ENCODE results near the gene SH2D6. TPM values are rescaled to one million over a fixed set of nuclear protein-coding genes. Genes with fewer than 3 reads are reported as not detected.

The SH2D6 gene
- total RNA-seq, 4 donors from 2014 or later, result not detected

- intact Hi-C loops (cut with DNase I; ENCODE audit: low total_unique reads), result no loop called here
- WGBS, 2 donors, result 85 to 86% methylated on average over 2 of the region's 2 CpGs
- no peak overlapping the region for H3K4me3 ChIP-seq (ENCODE audit: low read depth, poor library complexity, severe bottlenecking)
- no peak for TF ChIP-seq POLR2A (IDR thresholded peaks at IDR 0.05)
- TF ChIP-seq CTCF (IDR thresholded peaks at IDR 0.05), result no peak
- no peak for DNase-seq (ENCODE audit: low spot score in 2 of 2)
These were observed 30.8 kb upstream of the SH2D6 start for GRCh38 chr2:85387754-85388153.

DNA sequence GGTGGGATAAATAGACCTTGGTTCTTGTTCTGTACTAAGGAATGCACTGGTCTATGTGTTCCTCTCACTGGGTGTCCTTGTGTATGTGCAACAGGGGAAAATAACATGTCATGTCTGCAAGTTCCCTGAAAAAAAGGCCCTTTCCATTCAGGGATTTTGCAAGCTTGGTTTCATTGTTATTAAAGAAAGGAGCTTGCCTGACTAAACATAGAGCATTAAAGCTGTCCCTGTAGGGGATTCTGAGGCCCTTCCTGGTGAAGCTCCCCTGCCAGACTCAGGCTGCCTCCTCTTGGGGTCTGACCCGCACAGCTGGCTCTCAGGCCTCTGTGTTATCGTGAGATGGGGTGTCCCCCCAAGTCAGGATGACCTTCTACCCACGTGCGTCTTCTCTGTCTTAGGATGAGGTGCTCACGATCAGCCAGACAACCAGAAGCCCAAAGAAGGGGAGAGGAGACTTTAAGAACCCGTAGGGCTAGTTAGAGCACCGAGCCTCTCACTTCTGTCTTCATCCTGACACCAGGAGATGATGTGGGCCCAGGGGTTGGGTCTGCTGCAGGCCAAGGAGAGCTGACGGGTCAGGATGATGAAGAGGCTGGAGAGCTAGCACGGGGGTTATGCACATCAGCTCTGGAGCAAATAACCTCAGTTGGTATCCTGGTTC, 29.5 kb upstream of the SH2D6 start:
- TF ChIP-seq POLR2A (IDR thresholded peaks at IDR 0.05) (no peak), CTCF (IDR thresholded peaks at IDR 0.05) (no peak)
- intact Hi-C loops (cut with DNase I; ENCODE audit: low total_unique reads), result no loop called here
- no peak overlapping the region for H3K4me3 ChIP-seq (ENCODE audit: low read depth, poor library complexity, severe bottlenecking)
- DNase-seq (ENCODE audit: low spot score in 2 of 2), result no peak
- WGBS, 2 donors, result 81 to 85% methylated on average over 9 of the region's 9 CpGs

- WGBS, 2 donors, result 79% methylated on average over 11 of the region's 11 CpGs
- intact Hi-C loops (cut with DNase I; ENCODE audit: low total_unique reads), result no loop called here
- TF ChIP-seq CTCF (IDR thresholded peaks at IDR 0.05) (no peak), POLR2A (IDR thresholded peaks at IDR 0.05) (no peak)
- no peak for DNase-seq (ENCODE audit: low spot score in 2 of 2)
- no peak overlapping the region for H3K4me3 ChIP-seq (ENCODE audit: low read depth, poor library complexity, severe bottlenecking)
These were observed 27.4 kb upstream of the SH2D6 start for GRCh38 chr2:85390941-85391669.

GRCh38 chr2:85393836-85394235, 24.7 kb upstream of the SH2D6 start:
- no peak for DNase-seq (ENCODE audit: low spot score in 2 of 2)
- no peak overlapping the region for H3K4me3 ChIP-seq (ENCODE audit: low read depth, poor library complexity, severe bottlenecking)
- TF ChIP-seq POLR2A (IDR thresholded peaks at IDR 0.05), result no peak
- TF ChIP-seq CTCF (IDR thresholded peaks at IDR 0.05), result no peak
- 58 to 65% methylated on average over 4 of the region's 4 CpGs for WGBS, 2 donors
- intact Hi-C loops (cut with DNase I; ENCODE audit: low total_unique reads), result no loop called here

- 51 to 53% methylated on average over 4 of the region's 4 CpGs for WGBS, 2 donors
- intact Hi-C loops (cut with DNase I; ENCODE audit: low total_unique reads), result no loop called here
- DNase-seq (ENCODE audit: low spot score in 2 of 2), result no peak
- TF ChIP-seq POLR2A (IDR thresholded peaks at IDR 0.05), result no peak
- TF ChIP-seq CTCF (IDR thresholded peaks at IDR 0.05), result no peak
- H3K4me3 ChIP-seq (ENCODE audit: low read depth, poor library complexity, severe bottlenecking), result no peak overlapping the region
These were observed 24.2 kb upstream of the SH2D6 start for GRCh38 chr2:85394261-85394681.

Data from lower leg skin (tissue), 4 donors.